H9 (cell line): ENCODE data around the gene DMRT1. TPM values are rescaled to one million over a fixed set of nuclear protein-coding genes. Genes with fewer than 3 reads are reported as not detected.

Experiments used
- DNase-seq: peaks from one replicate; pipeline ENCODE4 v3.0.0-alpha.2; 2017
- H2AFZ ChIP-seq: one replicate; pipeline ENCODE4 v1.6.1; 2013; ENCODE audit warnings: mild to moderate bottlenecking, low read length, control low read depth, moderate library complexity
- H2AK5ac ChIP-seq: 2 replicates; pipeline ENCODE4 v1.6.1; 2013; ENCODE audit warnings: low read length, control low read depth, mixed read lengths; ENCODE audit not compliant: insufficient read length
- H2BK120ac ChIP-seq: one replicate; pipeline ENCODE4 v1.6.1; 2013; ENCODE audit warnings: low read depth, mild to moderate bottlenecking, low read length, control low read depth, inconsistent platforms; ENCODE audit not compliant: poor library complexity, severe bottlenecking
- H2BK12ac ChIP-seq: 2 replicates; pipeline ENCODE4 v1.6.1; 2013; ENCODE audit warnings: low read length, control low read depth, mixed read lengths, low read depth; ENCODE audit not compliant: insufficient read length
- H2BK15ac ChIP-seq: 2 replicates; pipeline ENCODE4 v1.6.1; 2013; ENCODE audit warnings: low read depth, low read length, control low read depth
- H2BK20ac ChIP-seq: one replicate; pipeline ENCODE4 v1.6.1; 2013; ENCODE audit warnings: low read depth, mild to moderate bottlenecking, low read length, control low read depth, inconsistent platforms; ENCODE audit not compliant: poor library complexity, severe bottlenecking
- H2BK5ac ChIP-seq: 2 replicates; pipeline ENCODE4 v1.6.1; 2013; ENCODE audit warnings: low read length, control low read depth, mixed read lengths; ENCODE audit not compliant: insufficient read length
- H3K14ac ChIP-seq: 2 replicates; pipeline ENCODE4 v1.6.1; 2013; ENCODE audit warnings: low read length, control low read depth; ENCODE audit not compliant: insufficient read depth
- H3K18ac ChIP-seq: 2 replicates; pipeline ENCODE4 v1.6.1; 2013; ENCODE audit warnings: low read depth, mild to moderate bottlenecking, mixed read lengths, low read length, control low read depth; ENCODE audit not compliant: insufficient read length
- H3K23ac ChIP-seq: 2 replicates; pipeline ENCODE4 v1.6.1; 2013; ENCODE audit warnings: low read length, control low read depth, mixed read lengths, low read depth; ENCODE audit not compliant: insufficient read length
- H3K23me2 ChIP-seq: 2 replicates; pipeline ENCODE4 v1.6.1; 2013; ENCODE audit warnings: low read depth, mild to moderate bottlenecking, mixed read lengths, low read length, control low read depth; ENCODE audit not compliant: insufficient read length, poor library complexity, severe bottlenecking
- H3K27ac ChIP-seq: 2 replicates; pipeline ENCODE4 v1.5.1; 2013; ENCODE audit warnings: low read length, control low read depth, mixed read lengths, low read depth; ENCODE audit not compliant: insufficient read length
- H3K27me3 ChIP-seq: 2 replicates; pipeline ENCODE4 v1.6.1; 2013; ENCODE audit warnings: low read length, control low read depth, inconsistent platforms; ENCODE audit not compliant: insufficient read depth
- H3K4ac ChIP-seq: 2 replicates; pipeline ENCODE4 v1.6.1; 2013; ENCODE audit warnings: low read depth, mild to moderate bottlenecking, control low read depth, inconsistent platforms, low read length, moderate library complexity
- H3K4me1 ChIP-seq: 2 replicates; pipeline ENCODE4 v1.6.1; 2013; ENCODE audit warnings: low read length, control low read depth, inconsistent platforms; ENCODE audit not compliant: insufficient read depth
- H3K4me2 ChIP-seq: 2 replicates; pipeline ENCODE4 v1.6.1; 2013; ENCODE audit warnings: low read length, control low read depth, mixed read lengths; ENCODE audit not compliant: insufficient read length, insufficient read depth
- H3K56ac ChIP-seq: 2 replicates; pipeline ENCODE4 v1.6.1; 2013; ENCODE audit warnings: low read depth, mild to moderate bottlenecking, mixed read lengths, low read length, control low read depth; ENCODE audit not compliant: insufficient read length
- H3K79me1 ChIP-seq: 2 replicates; pipeline ENCODE4 v1.6.1; 2013; ENCODE audit warnings: low read depth, mild to moderate bottlenecking, moderate library complexity, low read length, control low read depth, inconsistent platforms; ENCODE audit not compliant: insufficient read depth, poor library complexity, severe bottlenecking
- H3K79me2 ChIP-seq: 2 replicates; pipeline ENCODE4 v1.6.1; 2013; ENCODE audit warnings: low read length, control low read depth, inconsistent platforms; ENCODE audit not compliant: insufficient read depth
- H3K9ac ChIP-seq: 2 replicates; pipeline ENCODE4 v1.6.1; 2013; ENCODE audit warnings: low read length, control low read depth, mixed read lengths; ENCODE audit not compliant: insufficient read length; ENCODE audit errors: extremely low read depth
- H3K9me3 ChIP-seq: one replicate; pipeline ENCODE4 v1.6.1; 2013; ENCODE audit warnings: low read depth, low read length, inconsistent platforms; ENCODE audit not compliant: control insufficient read depth
- H3T11ph ChIP-seq: one replicate; pipeline ENCODE4 v1.6.1; 2013; ENCODE audit warnings: mild to moderate bottlenecking, low read length, control low read depth, inconsistent platforms
- H4K20me1 ChIP-seq: one replicate; pipeline ENCODE4 v1.6.1; 2013; ENCODE audit not compliant: control insufficient read depth, insufficient read length, insufficient read depth
- H4K5ac ChIP-seq: 2 replicates; pipeline ENCODE4 v1.6.1; 2013; ENCODE audit warnings: low read depth, mild to moderate bottlenecking, mixed read lengths, low read length, control low read depth; ENCODE audit not compliant: insufficient read length
- H4K8ac ChIP-seq: replicated peaks from 2 replicates; pipeline ENCODE4 v1.6.1; 2013; ENCODE audit warnings: low read length, control low read depth, mixed read lengths, low read depth; ENCODE audit not compliant: insufficient read length
- H4K91ac ChIP-seq: 2 replicates; pipeline ENCODE4 v1.6.1; 2013; ENCODE audit warnings: low read depth, mild to moderate bottlenecking, moderate library complexity, mixed read lengths, low read length, control low read depth; ENCODE audit not compliant: insufficient read length
- H3K27ac Mint-ChIP-seq, 3 experiments: 2 replicates in 2 of 3; 3 replicates in 1 of 3; pipeline ENCODE4 v1.8.0; 2020 to 2021; ENCODE audit warnings: mixed read lengths in 3 of 3, mild to moderate bottlenecking in 1 of 3, moderate library complexity in 1 of 3
- H3K27me3 Mint-ChIP-seq: 2 replicates; pipeline ENCODE4 v1.8.0; 2021; ENCODE audit warnings: low read depth, mild to moderate bottlenecking, moderate library complexity, mixed read lengths
- H3K36me3 Mint-ChIP-seq, 3 experiments: 2 replicates in 2 of 3; 3 replicates in 1 of 3; pipeline ENCODE4 v1.8.0; 2020 to 2021; ENCODE audit warnings: low read depth in 3 of 3, mixed read lengths in 3 of 3; ENCODE audit not compliant: insufficient read depth in 1 of 3
- H3K4me1 Mint-ChIP-seq, 2 experiments: 2 replicates each; pipeline ENCODE4 v1.8.0; 2020; ENCODE audit warnings: mixed read lengths in 2 of 2
- H3K4me3 Mint-ChIP-seq, 2 experiments: 2 replicates in 1 of 2; 3 replicates in 1 of 2; pipeline ENCODE4 v1.8.0; 2020 to 2021; ENCODE audit warnings: mild to moderate bottlenecking in 2 of 2, mixed read lengths in 2 of 2, moderate library complexity in 1 of 2
- H3K9me3 Mint-ChIP-seq, 2 experiments: 2 replicates in 1 of 2; 3 replicates in 1 of 2; pipeline ENCODE4 v1.8.0; 2020; ENCODE audit warnings: mild to moderate bottlenecking in 2 of 2, mixed read lengths in 2 of 2, moderate library complexity in 1 of 2
- WGBS: extraction: QIAGEN DNeasy Blood & Tissue Kit; methylation state at CpG from one replicate; pipeline ENCODE4 v1.1.7; 2013; ENCODE audit warnings: missing lambda C conversion rate, low lambda C conversion rate, mixed read lengths; ENCODE audit not compliant: insufficient read length; ENCODE audit errors: extremely low coverage; 5-methylcytosine and 5-hydroxymethylcytosine counted together
- total RNA-seq: library from RNA; stranded (reverse); gene quantifications from 2 replicates; pipeline ENCODE4 v1.2.1, GENCODE V29; 2021
- TF ChIP-seq, protein P1 (sequence below): fragments of 200-600 bp; sonication (generic); conservative IDR thresholded peaks from 3 replicates; pipeline ENCODE4 v1.8.0; 2021; ENCODE audit warnings: antibody characterized with exemption, mild to moderate bottlenecking

DMRT1 gene
- total RNA-seq, 1 experiment from 2014 or later, result not detected

GRCh38 chr9:849431-849830, 7.9 kb downstream of the DMRT1 start:
- no peak overlapping the region for H2BK20ac ChIP-seq
- Mint-ChIP-seq H3K9me3 (peaks cover 0 to 4% of the 10 kb centered on the region in 2 experiments; a peak in 1 of 5 replicates), H3K4me3 (no peak overlapping the region)

More at GRCh38 chr9:849431-849830, 7.9 kb downstream of the DMRT1 start:
- no peak overlapping the region for H3K4ac ChIP-seq
- no peak overlapping the region for H3K4me2 ChIP-seq
- H3K23me2 ChIP-seq, result no peaks in the 10 kb centered on the region
- no peaks in the 10 kb centered on the region for H3K79me1 ChIP-seq
- DNase-seq, result no peak
- H3T11ph ChIP-seq, result no peak overlapping the region
- no peak overlapping the region for H3K27ac ChIP-seq
- H2BK12ac ChIP-seq, result no peak overlapping the region
- no peak overlapping the region for H2AK5ac ChIP-seq
- no peak overlapping the region for H4K8ac ChIP-seq
- Mint-ChIP-seq H3K27me3 (peaks cover 92% of the 10 kb centered on the region), H3K36me3 (no peaks in the 10 kb centered on the region), H3K27ac (no peak overlapping the region; a peak in 1 of 7 replicates), H3K4me1 (peaks cover 9 to 10% of the 10 kb centered on the region in 2 experiments)
- H2BK120ac ChIP-seq, result no peak overlapping the region
- H3K79me2 ChIP-seq, result no peaks in the 10 kb centered on the region
- H2AFZ ChIP-seq, result no peak overlapping the region
- no peak overlapping the region for H4K5ac ChIP-seq
- H3K9ac ChIP-seq, result no peak overlapping the region
- no peak overlapping the region for H3K56ac ChIP-seq
- H3K23ac ChIP-seq, result no peak overlapping the region
- H3K27me3 ChIP-seq, result peaks cover 15% of the 10 kb centered on the region
- H3K18ac ChIP-seq, result no peak overlapping the region
- H4K20me1 ChIP-seq, result no peaks in the 10 kb centered on the region
- WGBS, result no CpG with 5 or more reads among the region's 5 CpGs
- H2BK5ac ChIP-seq, result no peak overlapping the region
- H3K14ac ChIP-seq, result no peak overlapping the region
- H2BK15ac ChIP-seq, result no peak overlapping the region
- TF ChIP-seq, protein P1, sequence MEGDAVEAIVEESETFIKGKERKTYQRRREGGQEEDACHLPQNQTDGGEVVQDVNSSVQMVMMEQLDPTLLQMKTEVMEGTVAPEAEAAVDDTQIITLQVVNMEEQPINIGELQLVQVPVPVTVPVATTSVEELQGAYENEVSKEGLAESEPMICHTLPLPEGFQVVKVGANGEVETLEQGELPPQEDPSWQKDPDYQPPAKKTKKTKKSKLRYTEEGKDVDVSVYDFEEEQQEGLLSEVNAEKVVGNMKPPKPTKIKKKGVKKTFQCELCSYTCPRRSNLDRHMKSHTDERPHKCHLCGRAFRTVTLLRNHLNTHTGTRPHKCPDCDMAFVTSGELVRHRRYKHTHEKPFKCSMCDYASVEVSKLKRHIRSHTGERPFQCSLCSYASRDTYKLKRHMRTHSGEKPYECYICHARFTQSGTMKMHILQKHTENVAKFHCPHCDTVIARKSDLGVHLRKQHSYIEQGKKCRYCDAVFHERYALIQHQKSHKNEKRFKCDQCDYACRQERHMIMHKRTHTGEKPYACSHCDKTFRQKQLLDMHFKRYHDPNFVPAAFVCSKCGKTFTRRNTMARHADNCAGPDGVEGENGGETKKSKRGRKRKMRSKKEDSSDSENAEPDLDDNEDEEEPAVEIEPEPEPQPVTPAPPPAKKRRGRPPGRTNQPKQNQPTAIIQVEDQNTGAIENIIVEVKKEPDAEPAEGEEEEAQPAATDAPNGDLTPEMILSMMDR, result no peak
- no peaks in the 10 kb centered on the region for H3K4me1 ChIP-seq
- H4K91ac ChIP-seq, result no peak overlapping the region
- H3K9me3 ChIP-seq, result no peaks in the 10 kb centered on the region
